ENCODE data around the gene C5orf46. TPM values are rescaled to one million over a fixed set of nuclear protein-coding genes. Genes with fewer than 3 reads are reported as not detected.

C5orf46 gene
- total and polyA plus RNA-seq, 2 of the 4 experiments (the other 2 are of a cell fraction): 1.3 TPM; not detected in 1

DNA sequence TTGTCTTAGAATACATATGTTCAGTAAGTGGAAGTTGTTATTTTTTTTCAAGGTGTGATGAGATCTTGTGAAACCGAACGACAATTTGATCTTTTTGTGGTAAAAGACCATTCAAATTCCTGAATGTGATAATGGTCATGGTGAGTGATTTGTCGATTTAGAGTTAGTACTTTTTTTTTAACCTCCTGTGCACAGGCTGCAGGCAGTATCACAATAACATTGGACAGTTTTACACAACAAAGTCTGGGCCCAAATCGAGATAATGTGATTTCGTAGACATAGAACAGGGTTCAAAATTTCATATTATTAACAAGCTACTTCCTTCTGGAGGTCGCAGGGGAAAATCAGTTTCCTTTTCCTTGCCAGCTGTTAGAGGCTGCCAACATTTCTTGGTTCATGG is 48.6 kb upstream of the C5orf46 start:
- Histone ChIP-seq H3K9me1 (ENCODE audit: insufficient read depth, low read length) (no peaks in the 10 kb centered on the region), H2AFZ (replicated peaks; ENCODE audit: low read length, poor library complexity) (no peak overlapping the region), H4K8ac (ENCODE audit: low read depth in 2 of 2, low read length in 2 of 2) (no peak overlapping the region), H2BK15ac (ENCODE audit: low read depth, low read length) (no peak overlapping the region), H3K9me3 (ENCODE audit: control insufficient read depth, insufficient read depth, low read length) (no peaks in the 10 kb centered on the region), H2BK20ac (ENCODE audit: low read depth, low read length) (no peak overlapping the region), H3K9ac (ENCODE audit: low read depth, low read length) (no peak overlapping the region), H2AK5ac (ENCODE audit: low read depth, low read length) (no peak overlapping the region), H2BK5ac (ENCODE audit: low read depth, low read length, poor library complexity, severe bottlenecking) (no peak overlapping the region), H3K27me3 (ENCODE audit: control insufficient read depth, insufficient read depth, low read length) (no peaks in the 10 kb centered on the region), H3K4me2 (ENCODE audit: low read depth, low read length) (no peak overlapping the region), H3K18ac (ENCODE audit: low read depth, low read length) (no peak overlapping the region), H3K36me3 (ENCODE audit: control insufficient read depth, insufficient read depth, low read length) (no peaks in the 10 kb centered on the region), H2BK120ac (ENCODE audit: low read depth, low read length) (no peak overlapping the region), H4K20me1 (ENCODE audit: insufficient read depth, low read length) (no peaks in the 10 kb centered on the region), H3K27ac (ENCODE audit: insufficient read depth, low read length) (no peak overlapping the region), H3K4me3 (ENCODE audit: insufficient read depth, low read depth, low read length) (no peak overlapping the region), H3K56ac (ENCODE audit: extremely low read depth, insufficient read depth, low read length) (no peak overlapping the region), H3K23ac (ENCODE audit: low read depth, low read length) (no peak overlapping the region), H3K4ac (ENCODE audit: low read depth, low read length) (no peak overlapping the region), H3K14ac (replicated peaks; ENCODE audit: low read depth, low read length) (no peak overlapping the region), H4K5ac (ENCODE audit: low read depth, low read length) (no peak overlapping the region), H4K91ac (ENCODE audit: insufficient read depth, low read depth, low read length) (no peak overlapping the region), H3K4me1 (ENCODE audit: control insufficient read depth, insufficient read depth, low read length) (no peaks in the 10 kb centered on the region), H2AK9ac (replicated peaks; ENCODE audit: low read depth, low read length, poor library complexity) (no peak overlapping the region), H3K79me1 (ENCODE audit: low read depth in 1 of 2, low read length in 2 of 2) (no peaks in the 10 kb centered on the region)
- ATAC-seq (ENCODE audit: low read depth) (no peak), DNase-seq (no peak)
- ChIA-PET CTCF (interaction anchor here (1.0 kb wide), 1 partner anchor 8 kb away, joined by 3 read pairs; no protein-coding TSS in a partner anchor), POLR2A (ENCODE audit: unreplicated experiment) (no interaction called here)
- intact Hi-C loops (cut with micrococcal nuclease) (loop anchor here (5.0 kb wide), 1 partner anchor 167 kb away; no protein-coding TSS in a partner anchor), in situ Hi-C loops (cut with MboI; ENCODE audit: low sequenced_read_pairs) (no loop called here), dilution Hi-C loops (cut with HindIII; ENCODE audit: low sequenced_read_pairs, unreplicated experiment) (no loop called here)
- no TSS peak for BruUV-seq (replicated peaks)
- TF ChIP-seq RFX5 (IDR thresholded peaks at IDR 0.05; ENCODE audit: low read depth, low read length) (no peak), RAD21 (IDR thresholded peaks at IDR 0.05; ENCODE audit: low read length) (no peak), SMC3 (IDR thresholded peaks at IDR 0.05; ENCODE audit: low read depth, low read length) (no peak), BHLHE40 (IDR thresholded peaks at IDR 0.05; ENCODE audit: low read depth, low read length) (no peak), MXI1 (IDR thresholded peaks at IDR 0.05; ENCODE audit: borderline replicate concordance, low read depth, low read length) (no peak), CHD1 (IDR thresholded peaks at IDR 0.05; ENCODE audit: low read depth, low read length) (no peak)
- TF ChIP-seq, protein P1, sequence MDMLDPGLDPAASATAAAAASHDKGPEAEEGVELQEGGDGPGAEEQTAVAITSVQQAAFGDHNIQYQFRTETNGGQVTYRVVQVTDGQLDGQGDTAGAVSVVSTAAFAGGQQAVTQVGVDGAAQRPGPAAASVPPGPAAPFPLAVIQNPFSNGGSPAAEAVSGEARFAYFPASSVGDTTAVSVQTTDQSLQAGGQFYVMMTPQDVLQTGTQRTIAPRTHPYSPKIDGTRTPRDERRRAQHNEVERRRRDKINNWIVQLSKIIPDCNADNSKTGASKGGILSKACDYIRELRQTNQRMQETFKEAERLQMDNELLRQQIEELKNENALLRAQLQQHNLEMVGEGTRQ (IDR thresholded peaks at IDR 0.05; ENCODE audit: low read depth, low read length): no peak
- no CpG with 5 or more reads among the region's 6 CpGs for WGBS, 2 experiments (ENCODE audit: extremely low coverage in 2 of 2, insufficient read length in 1 of 2)

Measured in IMR-90 (cell line).